Measurements from ENCODE around the gene ACOX3.

ACOX3 gene

GRCh38 chr4:8385106-8385505, 55.4 kb downstream of the ACOX3 start:
- DNase-seq: no peak

DNA sequence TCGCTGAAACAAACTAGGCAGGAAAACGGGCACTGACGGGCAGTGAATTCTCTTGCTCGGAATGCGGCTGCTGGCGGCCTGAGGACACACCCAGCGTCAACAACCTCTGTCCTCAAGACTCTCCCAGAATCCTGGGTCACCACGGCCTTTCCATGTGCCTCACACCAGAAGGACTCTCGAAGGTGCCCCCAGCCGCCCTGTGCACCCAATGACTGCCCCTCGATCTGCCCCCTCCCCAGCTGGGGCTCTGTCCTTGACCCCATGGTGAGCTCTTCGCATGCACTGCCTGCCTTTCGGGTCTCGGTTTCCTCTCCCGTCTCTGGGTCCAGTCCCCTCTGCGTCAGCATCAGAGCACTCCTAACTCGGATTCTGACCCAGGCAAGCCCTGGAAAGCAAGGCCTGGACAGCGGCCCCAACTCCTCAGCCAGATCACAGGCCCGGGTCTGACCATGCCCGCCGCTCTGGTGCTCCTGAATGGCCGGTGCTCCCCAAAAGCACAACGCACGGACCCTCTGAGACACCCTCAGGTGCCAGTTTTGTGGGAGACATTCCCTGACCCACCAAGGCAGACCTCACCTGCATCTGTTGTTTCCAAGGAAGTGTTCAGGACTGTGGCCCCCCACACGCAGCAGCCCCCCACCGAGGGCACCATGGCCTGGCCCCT, 56.0 kb downstream of the ACOX3 start:
- no peak for DNase-seq

GRCh38 chr4:8383451-8384160, 56.9 kb downstream of the ACOX3 start:
- no peak for DNase-seq

DNA sequence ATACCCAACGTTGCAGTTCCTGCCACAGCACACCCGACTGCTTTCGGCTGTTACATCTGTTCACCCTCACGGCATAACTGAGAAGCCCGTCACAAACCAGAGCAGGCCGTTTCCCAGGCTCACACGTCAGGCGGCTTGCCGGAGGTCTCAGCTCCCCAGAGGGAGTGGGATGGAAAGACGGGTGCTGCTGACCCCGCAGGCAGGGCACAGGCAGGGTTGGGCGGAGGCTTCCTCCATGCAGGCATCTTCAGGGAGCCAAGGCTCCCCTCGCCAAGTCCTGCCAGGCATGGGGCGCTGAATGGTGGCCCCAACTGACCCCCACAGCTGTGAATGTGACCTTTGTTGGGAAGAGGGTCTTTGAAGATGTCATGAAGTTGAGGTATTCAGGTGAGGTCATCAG, 57.5 kb downstream of the ACOX3 start:
- DNase-seq: no peak

GRCh38 chr4:8381814-8382581, 58.5 kb downstream of the ACOX3 start:
- no peak for DNase-seq

GRCh38 chr4:8380511-8381415, 59.8 kb downstream of the ACOX3 start:
- no peak for DNase-seq

GRCh38 chr4:8379771-8380170, 60.8 kb downstream of the ACOX3 start:
- no peak for DNase-seq

DNA sequence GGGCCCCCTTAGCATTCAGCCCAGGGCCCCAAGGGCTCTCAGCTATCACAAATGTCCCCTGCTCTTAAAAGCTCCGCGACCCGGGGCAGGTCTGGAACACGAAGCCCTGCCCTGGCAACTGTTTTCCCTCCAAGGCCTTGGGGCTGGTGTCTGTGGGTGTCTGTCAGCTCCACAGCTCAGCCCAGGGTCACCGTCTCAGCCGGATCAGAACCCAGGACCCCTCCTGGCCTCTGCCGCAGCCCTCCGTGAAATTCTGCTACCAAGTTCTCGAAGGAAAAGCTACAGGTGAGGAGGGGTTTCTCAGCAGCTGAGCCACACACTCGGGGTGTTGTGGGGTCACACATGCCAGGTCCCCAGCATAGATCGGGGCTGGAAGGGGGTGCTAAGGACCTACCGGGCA, 61.2 kb downstream of the ACOX3 start:
- no peak for DNase-seq

GRCh38 chr4:8378776-8379175, 61.7 kb downstream of the ACOX3 start:
- no peak for DNase-seq

DNA sequence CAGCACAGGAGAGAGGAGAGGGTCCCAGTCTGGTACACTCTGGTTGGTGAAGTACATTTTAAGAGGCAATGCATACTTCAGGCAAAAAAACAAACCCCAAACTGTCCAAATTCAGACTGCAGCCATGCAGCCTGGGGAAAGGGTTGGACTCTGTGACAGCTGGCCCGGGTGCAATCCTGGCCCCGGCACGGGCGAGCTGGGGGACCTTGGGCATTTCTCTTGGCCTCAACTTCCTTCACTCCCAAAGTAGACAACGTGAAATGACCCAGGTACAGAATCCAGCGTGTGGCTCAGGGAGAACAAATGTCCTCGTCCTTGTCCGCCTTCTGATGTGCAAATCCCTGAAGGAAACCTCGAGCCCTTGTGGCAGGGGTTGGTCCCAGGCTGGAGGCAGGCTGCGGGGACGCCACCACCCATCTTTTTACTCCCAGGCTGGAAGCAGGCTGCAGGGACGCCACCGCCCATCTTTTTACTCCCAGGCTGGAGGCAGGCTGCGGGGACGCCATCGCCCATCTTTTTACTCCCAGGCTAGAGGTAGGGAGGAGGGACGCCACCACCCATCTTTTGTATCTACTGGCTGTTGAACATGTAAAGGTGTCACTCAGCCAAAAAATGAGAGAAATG, 62.3 kb downstream of the ACOX3 start:
- no peak for DNase-seq

- no peak for DNase-seq
These were observed 63.1 kb downstream of the ACOX3 start for GRCh38 chr4:8377103-8378075.

GRCh38 chr4:8376361-8377102, 64.0 kb downstream of the ACOX3 start:
- DNase-seq: no peak

DNA sequence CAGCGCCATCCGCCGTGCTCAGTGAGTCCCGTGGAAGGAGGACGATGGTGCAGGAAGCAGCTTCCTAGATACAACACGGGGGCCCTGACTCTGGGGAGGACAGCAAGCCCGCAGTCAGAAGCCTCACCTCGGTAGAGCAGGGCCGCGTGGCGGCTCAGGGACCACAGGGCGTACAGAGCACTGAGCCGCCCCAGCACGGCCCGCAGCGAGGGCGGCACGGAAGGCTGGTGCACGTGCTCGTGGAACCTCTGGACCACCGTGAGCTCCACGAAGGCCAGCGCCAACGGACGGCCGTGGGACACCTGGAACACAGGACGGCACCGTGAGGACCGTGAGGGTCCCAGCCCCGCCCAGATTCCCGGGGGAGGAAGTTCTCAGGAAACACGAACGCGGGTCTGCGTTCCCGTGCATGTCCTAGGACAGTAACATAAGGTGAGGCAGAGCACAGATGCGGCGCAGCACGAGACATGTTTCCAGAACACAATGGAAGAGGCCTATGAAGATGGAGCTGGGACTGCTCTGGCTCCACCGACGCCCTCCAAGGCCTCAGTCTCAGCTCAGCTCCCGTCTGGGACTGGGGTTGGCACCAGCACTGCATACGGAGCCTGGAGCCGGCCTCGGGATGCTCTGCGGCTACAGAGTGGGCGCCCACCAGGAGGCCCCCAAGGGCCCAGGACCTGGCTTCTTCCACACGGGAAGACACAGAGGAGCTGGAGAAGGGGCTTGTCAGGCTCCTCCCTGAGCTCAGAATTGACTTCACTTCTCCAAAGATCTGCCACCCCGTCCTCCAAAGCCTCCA, 65.5 kb downstream of the ACOX3 start:
- no peak for DNase-seq

GRCh38 chr4:8373973-8374545, 66.5 kb downstream of the ACOX3 start:
- DNase-seq: no peak

- no peak for DNase-seq
These were observed 67.1 kb downstream of the ACOX3 start for GRCh38 chr4:8373270-8373972.

DNA sequence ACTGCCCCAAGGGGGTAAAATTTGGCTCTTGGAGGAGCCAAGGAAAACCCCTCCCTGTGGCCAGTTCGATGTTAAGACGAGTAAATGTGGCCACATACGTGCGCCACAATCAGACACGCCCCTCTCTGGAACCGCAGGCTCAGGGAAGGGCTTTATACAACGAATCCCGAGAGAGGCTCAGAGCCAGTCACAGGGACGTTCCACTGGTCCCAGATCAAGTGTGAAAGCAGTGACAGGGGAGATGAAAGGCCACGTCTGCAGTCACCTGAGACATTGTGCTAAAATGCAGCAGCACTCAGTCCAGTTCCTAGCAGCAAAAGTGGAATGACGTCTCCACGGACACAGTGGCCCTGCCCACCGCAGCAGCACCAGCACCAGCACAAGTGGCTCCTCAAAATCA, 68.0 kb downstream of the ACOX3 start:
- no peak for DNase-seq

DNA sequence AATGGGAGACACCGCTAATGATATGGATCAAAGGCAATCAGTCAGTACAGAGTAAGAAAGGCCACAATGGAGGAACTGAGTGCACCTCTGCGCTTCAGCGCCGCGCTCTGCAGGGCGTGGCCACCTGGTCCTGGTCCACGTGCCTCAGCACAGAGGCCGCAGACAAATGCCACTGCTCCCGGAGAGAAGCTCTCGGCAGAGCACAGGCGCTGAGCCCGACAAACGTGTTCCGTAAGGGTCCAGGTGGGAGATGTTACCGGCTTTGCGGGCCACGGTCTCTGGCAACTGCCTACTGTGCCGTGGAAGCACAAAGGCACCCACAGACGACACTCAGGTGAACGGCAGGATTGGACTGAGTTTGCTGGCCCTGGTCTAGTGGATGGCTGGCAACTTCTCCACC, 68.9 kb downstream of the ACOX3 start:
- no peak for DNase-seq

GRCh38 chr4:8370835-8371595, 69.5 kb downstream of the ACOX3 start:
- no peak for DNase-seq

Data from cortex of kidney (tissue), 1 donor.